ENCODE measurements around the gene AQP4. TPM values are rescaled to one million over a fixed set of nuclear protein-coding genes. Genes with fewer than 3 reads are reported as not detected.

The AQP4 gene
- total and polyA plus RNA-seq, 2 of the 13 experiments (the other 11 are each of a cell fraction or from before 2014, with no cell fraction given): 0.20 to 0.62 TPM

DNA sequence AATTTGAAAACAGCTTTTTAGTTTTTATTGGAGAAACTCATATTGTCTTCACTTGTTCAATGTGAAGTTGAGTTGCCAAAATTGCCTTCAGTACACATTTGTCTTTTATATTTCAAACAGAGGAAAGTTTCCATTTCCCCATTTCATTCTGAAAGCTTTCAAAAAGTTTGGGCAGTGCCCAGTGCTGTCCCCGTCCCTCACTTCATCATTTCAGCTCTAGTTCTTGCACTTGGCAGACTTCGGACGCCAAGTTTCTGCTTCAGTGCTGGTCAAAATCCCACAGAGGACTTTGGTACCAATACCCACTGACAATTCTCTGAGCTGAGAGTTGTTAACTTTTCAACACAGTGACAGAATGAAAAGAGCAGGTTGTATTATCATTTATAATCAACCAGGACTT lies 43.4 kb upstream of the AQP4 start:
- no peaks in the 10 kb centered on the region; a peak in 1 of 5 replicates for H3K36me3 ChIP-seq (replicated peaks in 1 of 2; ENCODE audit: control insufficient read depth in 1 of 2, insufficient read depth in 2 of 2, low read length in 2 of 2)
- BruUV-seq (replicated peaks): no TSS peak
- H3K4me1 ChIP-seq (ENCODE audit: insufficient read depth, low read length): no peaks in the 10 kb centered on the region; the same call in 1 of the 2 replicates
- WGBS (ENCODE audit: low lambda C conversion rate): 54% methylated on average over 3 of the region's 3 CpGs
- H4K20me1 ChIP-seq (ENCODE audit: insufficient read depth, low read length): no peaks in the 10 kb centered on the region
- CTCF ChIA-PET (ENCODE audit: low intra/inter-chr PET ratio, low total read pairs): no interaction called here
- no peak overlapping the region for H3K27ac ChIP-seq (ENCODE audit: extremely low read length, insufficient read depth, low read length)
- intact Hi-C loops (cut with micrococcal nuclease; ENCODE audit: unreplicated experiment) (no loop called here), in situ Hi-C loops (cut with HindIII; ENCODE audit: extremely low pct_ligation_motif_present, low pct_unique_long_range_greater_than_20kb) (no loop called here)
- H3K4me2 ChIP-seq (ENCODE audit: low read depth, low read length): no peak overlapping the region
- H3K79me2 ChIP-seq (ENCODE audit: insufficient read depth, low read length): no peaks in the 10 kb centered on the region
- H3K9ac ChIP-seq (ENCODE audit: insufficient read depth, low read depth, low read length): no peak overlapping the region
- DNase-seq (ENCODE audit: low spot score) (no peak), ATAC-seq (no peak), FAIRE-seq (no peak)
- no peaks in the 10 kb centered on the region for H3K27me3 ChIP-seq (ENCODE audit: control insufficient read depth in 1 of 2, insufficient read depth in 2 of 2, low read length in 2 of 2)
- TF ChIP-seq SRF (IDR thresholded peaks at IDR 0.05; ENCODE audit: low read depth, low read length) (no peak), POGZ (CRISPR knock-in tag; IDR thresholded peaks at IDR 0.05) (no peak), ZKSCAN5 (CRISPR knock-in tag; IDR thresholded peaks at IDR 0.05) (no peak), ISX (CRISPR knock-in tag; conservative IDR thresholded peaks at IDR 0.05) (no peak), RBFOX2 (IDR thresholded peaks at IDR 0.05; ENCODE audit: low read depth, low read length) (no peak), ZFX (CRISPR knock-in tag; IDR thresholded peaks at IDR 0.05; ENCODE audit: low read depth) (no peak), REPIN1 (CRISPR knock-in tag; IDR thresholded peaks at IDR 0.05; ENCODE audit: borderline replicate concordance, low read depth) (no peak), ZNF83 (CRISPR knock-in tag; IDR thresholded peaks at IDR 0.05; ENCODE audit: borderline replicate concordance) (no peak), TSC22D2 (CRISPR knock-in tag; IDR thresholded peaks at IDR 0.05; ENCODE audit: borderline replicate concordance) (no peak), ZFP82 (CRISPR knock-in tag; IDR thresholded peaks at IDR 0.05; ENCODE audit: borderline replicate concordance) (no peak)
- TF ChIP-seq, protein P1, sequence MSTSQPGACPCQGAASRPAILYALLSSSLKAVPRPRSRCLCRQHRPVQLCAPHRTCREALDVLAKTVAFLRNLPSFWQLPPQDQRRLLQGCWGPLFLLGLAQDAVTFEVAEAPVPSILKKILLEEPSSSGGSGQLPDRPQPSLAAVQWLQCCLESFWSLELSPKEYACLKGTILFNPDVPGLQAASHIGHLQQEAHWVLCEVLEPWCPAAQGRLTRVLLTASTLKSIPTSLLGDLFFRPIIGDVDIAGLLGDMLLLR (CRISPR knock-in tag; IDR thresholded peaks at IDR 0.05): no peak
- TF ChIP-seq, protein P2, sequence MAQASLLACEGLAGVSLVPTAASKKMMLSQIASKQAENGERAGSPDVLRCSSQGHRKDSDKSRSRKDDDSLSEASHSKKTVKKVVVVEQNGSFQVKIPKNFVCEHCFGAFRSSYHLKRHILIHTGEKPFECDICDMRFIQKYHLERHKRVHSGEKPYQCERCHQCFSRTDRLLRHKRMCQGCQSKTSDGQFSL (CRISPR knock-in tag; IDR thresholded peaks at IDR 0.05): no peak
- TF ChIP-seq, protein P3, sequence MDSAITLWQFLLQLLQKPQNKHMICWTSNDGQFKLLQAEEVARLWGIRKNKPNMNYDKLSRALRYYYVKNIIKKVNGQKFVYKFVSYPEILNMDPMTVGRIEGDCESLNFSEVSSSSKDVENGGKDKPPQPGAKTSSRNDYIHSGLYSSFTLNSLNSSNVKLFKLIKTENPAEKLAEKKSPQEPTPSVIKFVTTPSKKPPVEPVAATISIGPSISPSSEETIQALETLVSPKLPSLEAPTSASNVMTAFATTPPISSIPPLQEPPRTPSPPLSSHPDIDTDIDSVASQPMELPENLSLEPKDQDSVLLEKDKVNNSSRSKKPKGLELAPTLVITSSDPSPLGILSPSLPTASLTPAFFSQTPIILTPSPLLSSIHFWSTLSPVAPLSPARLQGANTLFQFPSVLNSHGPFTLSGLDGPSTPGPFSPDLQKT (CRISPR knock-in tag; IDR thresholded peaks at IDR 0.05; ENCODE audit: borderline replicate concordance): no peak
- TF ChIP-seq, protein P4, sequence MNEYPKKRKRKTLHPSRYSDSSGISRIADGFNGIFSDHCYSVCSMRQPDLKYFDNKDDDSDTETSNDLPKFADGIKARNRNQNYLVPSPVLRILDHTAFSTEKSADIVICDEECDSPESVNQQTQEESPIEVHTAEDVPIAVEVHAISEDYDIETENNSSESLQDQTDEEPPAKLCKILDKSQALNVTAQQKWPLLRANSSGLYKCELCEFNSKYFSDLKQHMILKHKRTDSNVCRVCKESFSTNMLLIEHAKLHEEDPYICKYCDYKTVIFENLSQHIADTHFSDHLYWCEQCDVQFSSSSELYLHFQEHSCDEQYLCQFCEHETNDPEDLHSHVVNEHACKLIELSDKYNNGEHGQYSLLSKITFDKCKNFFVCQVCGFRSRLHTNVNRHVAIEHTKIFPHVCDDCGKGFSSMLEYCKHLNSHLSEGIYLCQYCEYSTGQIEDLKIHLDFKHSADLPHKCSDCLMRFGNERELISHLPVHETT (CRISPR knock-in tag; conservative IDR thresholded peaks at IDR 0.05): no peak
- TF ChIP-seq, protein P5, sequence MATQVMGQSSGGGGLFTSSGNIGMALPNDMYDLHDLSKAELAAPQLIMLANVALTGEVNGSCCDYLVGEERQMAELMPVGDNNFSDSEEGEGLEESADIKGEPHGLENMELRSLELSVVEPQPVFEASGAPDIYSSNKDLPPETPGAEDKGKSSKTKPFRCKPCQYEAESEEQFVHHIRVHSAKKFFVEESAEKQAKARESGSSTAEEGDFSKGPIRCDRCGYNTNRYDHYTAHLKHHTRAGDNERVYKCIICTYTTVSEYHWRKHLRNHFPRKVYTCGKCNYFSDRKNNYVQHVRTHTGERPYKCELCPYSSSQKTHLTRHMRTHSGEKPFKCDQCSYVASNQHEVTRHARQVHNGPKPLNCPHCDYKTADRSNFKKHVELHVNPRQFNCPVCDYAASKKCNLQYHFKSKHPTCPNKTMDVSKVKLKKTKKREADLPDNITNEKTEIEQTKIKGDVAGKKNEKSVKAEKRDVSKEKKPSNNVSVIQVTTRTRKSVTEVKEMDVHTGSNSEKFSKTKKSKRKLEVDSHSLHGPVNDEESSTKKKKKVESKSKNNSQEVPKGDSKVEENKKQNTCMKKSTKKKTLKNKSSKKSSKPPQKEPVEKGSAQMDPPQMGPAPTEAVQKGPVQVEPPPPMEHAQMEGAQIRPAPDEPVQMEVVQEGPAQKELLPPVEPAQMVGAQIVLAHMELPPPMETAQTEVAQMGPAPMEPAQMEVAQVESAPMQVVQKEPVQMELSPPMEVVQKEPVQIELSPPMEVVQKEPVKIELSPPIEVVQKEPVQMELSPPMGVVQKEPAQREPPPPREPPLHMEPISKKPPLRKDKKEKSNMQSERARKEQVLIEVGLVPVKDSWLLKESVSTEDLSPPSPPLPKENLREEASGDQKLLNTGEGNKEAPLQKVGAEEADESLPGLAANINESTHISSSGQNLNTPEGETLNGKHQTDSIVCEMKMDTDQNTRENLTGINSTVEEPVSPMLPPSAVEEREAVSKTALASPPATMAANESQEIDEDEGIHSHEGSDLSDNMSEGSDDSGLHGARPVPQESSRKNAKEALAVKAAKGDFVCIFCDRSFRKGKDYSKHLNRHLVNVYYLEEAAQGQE (IDR thresholded peaks at IDR 0.05; ENCODE audit: borderline replicate concordance in 1 of 2, low read depth in 1 of 2, low read length in 2 of 2): no peak
- POLR2A ChIA-PET: no interaction called here
- no peak overlapping the region for H3K4me3 ChIP-seq (replicated peaks in 1 of 3; ENCODE audit: insufficient read depth in 1 of 3, low read depth in 2 of 3, low read length in 3 of 3)
- H2AFZ ChIP-seq (ENCODE audit: low read length): no peak overlapping the region
- peaks cover 3% of the 10 kb centered on the region; the same call in 1 of the 2 replicates for H3K9me3 ChIP-seq (ENCODE audit: low read length)

Data from HepG2 (cell line).